HL-60/S4 treated with retinoic acid at 250 ng/mL for 4 days and 3 days (cell line): ENCODE measurements around the gene ZSWIM3.

Experiments used
- in situ Hi-C: fragments of 300-500 bp; cut with MboI; formaldehyde crosslinking; loops from 2 replicates; pipeline ENCODE4 v1.7.0; 2022; ENCODE audit warnings: low sequenced_read_pairs

ZSWIM3 gene

DNA sequence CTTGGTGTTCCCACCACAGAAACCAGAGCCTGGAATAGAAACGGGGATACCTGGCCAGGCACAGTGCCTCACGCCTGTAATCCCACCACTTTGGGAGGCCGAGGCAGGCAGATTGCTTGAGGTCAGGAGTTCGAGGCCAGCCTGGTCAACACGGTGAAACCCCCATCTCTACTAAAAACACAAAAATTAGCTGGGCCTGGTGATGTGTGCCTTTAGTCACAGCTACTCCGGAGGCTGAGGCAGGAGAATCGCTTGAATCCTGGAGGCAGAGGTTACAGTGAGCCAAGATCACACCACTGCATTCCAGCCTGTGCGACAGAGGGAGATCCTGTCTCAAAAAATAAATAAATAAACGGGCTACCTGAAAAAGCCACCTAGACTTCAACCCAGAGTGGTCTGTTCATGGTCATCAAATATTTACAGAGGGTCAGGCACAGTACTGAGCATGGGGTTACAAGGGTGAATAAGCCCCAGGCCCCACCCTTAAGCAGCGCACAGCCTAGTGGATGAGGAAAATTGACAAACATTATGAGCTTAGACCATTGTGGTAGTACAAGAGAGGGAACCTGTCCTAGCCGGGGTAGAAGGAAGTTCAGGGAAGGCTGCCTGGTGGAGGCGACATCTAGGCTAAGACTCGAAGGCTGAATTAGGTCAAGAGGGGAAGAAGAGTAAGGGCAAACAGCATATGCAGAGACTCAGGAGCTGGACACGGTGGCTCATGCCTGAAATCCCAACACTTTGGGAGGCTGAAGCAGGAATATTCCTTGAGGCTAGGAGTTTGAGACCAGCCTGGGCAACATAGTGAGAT, 69.9 kb downstream of the ZSWIM3 start:
- in situ Hi-C loops, result no loop called here
